Posterior vena cava (tissue), 2 donors: ENCODE measurements around the gene SLC16A6. TPM values are rescaled to one million over a fixed set of nuclear protein-coding genes. Genes with fewer than 3 reads are reported as not detected.
"Not testable (repeated sequence)": the region's sequence is repeated elsewhere in the genome, so short reads cannot be mapped to it uniquely, and the experiment has no call there.

Experiments
- DNase-seq: peaks from one replicate; pipeline ENCODE4 v3.0.0-alpha.2; 2020; ENCODE audit warnings: low spot score
- intact Hi-C, 2 donors: fragments of 100-400 bp; cut with DNase I; formaldehyde crosslinking; loops; one replicate each; pipeline versions ENCODE4 v1.14.1 to v1.14.2; 2022 to 2023
- total RNA-seq, 2 donors: library from RNA; stranded (reverse); fragmentation: NEBNext Ultra II Directional; extraction: Animal tissue kit (Norgen Biotek cat#: 25700); gene quantifications; one replicate each; pipeline ENCODE4 v1.2.1, GENCODE V29; 2021
- donor health status: DM: yes; HTN: yes; CAD: no.
- donor health status: DM: yes; HTN: yes; CAD: no.

Gene SLC16A6
- total RNA-seq, 2 donors from 2014 or later: 1.7 to 1.9 TPM

- DNase-seq: no peak
- intact Hi-C loops: no loop called here
Observed at GRCh38 chr17:68231541-68231940, 59.4 kb downstream of the SLC16A6 start.

GRCh38 chr17:68231131-68231530 is 59.8 kb downstream of the SLC16A6 start:
- intact Hi-C loops: not testable (repeated sequence)

GRCh38 chr17:68229619-68230018 is 61.3 kb downstream of the SLC16A6 start:
- no peak for DNase-seq
- intact Hi-C loops: no loop called here

More at GRCh38 chr17:68231131-68231530, 59.8 kb downstream of the SLC16A6 start:
- DNase-seq: not testable (repeated sequence)

GRCh38 chr17:68228817-68229570 is 61.9 kb downstream of the SLC16A6 start:
- intact Hi-C loops: no loop called here
- no peak for DNase-seq

- intact Hi-C loops, DNase-seq: not testable (repeated sequence)
Observed at GRCh38 chr17:68228039-68228680, 62.8 kb downstream of the SLC16A6 start.

- DNase-seq, intact Hi-C loops: not testable (repeated sequence)
Observed at GRCh38 chr17:68225055-68225454, 65.9 kb downstream of the SLC16A6 start.

GRCh38 chr17:68222606-68223005 is 68.3 kb downstream of the SLC16A6 start:
- DNase-seq: no peak
- intact Hi-C loops: no loop called here

- intact Hi-C loops: no loop called here
- DNase-seq: no peak
Observed at GRCh38 chr17:68221786-68222185, 69.1 kb downstream of the SLC16A6 start.

GRCh38 chr17:68220786-68221185 is 70.1 kb downstream of the SLC16A6 start:
- intact Hi-C loops, DNase-seq: not testable (repeated sequence)

- intact Hi-C loops, DNase-seq: not testable (repeated sequence)
Observed at GRCh38 chr17:68220186-68220585, 70.7 kb downstream of the SLC16A6 start.

- intact Hi-C loops, DNase-seq: not testable (repeated sequence)
Observed at GRCh38 chr17:68219429-68219828, 71.5 kb downstream of the SLC16A6 start.

Other genes with a start within 250 kb of the SLC16A6 start
- 10 to 100 TPM; 43.4 to 58.9 TPM for gene AMZ2, start 43.1 kb downstream of the SLC16A6 start, total RNA-seq
- gene ARSG, start 368 bp upstream of the SLC16A6 start, total RNA-seq: 1 to 10 TPM; 5.7 to 7.5 TPM
- 10 to 100 TPM; 50.3 to 54.1 TPM for gene WIPI1, start 166.4 kb upstream of the SLC16A6 start, total RNA-seq
- gene PRKAR1A, start 221.3 kb upstream of the SLC16A6 start, total RNA-seq: 100 to 1,000 TPM; 236 to 271 TPM